ENCODE measurements around the gene YIPF6. TPM values are rescaled to one million over a fixed set of nuclear protein-coding genes. Genes with fewer than 3 reads are reported as not detected.
"Not testable (repeated sequence)": the region's sequence is repeated elsewhere in the genome, so short reads cannot be mapped to it uniquely, and the experiment has no call there.

Gene YIPF6
- polyA plus RNA-seq (ENCODE audit: insufficient read depth in 1 of 5, insufficient read length in 5 of 5, low replicate concordance in 1 of 5): 10 to 100 TPM; 33.2 to 54.5 (median 44.0) TPM
- long read RNA-seq, donor 1, full-length matches to known transcripts: 15 of 30 reads
- long read RNA-seq, donor 1, partial matches to known transcripts: 15 of 30 reads
- long read RNA-seq, donor 1, other reads (novel, unspliced or antisense): 0 of 30 reads
- long read RNA-seq, donor 2, full-length matches to known transcripts: 10 of 10 reads
- long read RNA-seq, donor 2, partial matches to known transcripts: 0 of 10 reads
- long read RNA-seq, donor 2, other reads (novel, unspliced or antisense): 0 of 10 reads
- long read RNA-seq, donor 3, full-length matches to known transcripts: 4 of 11 reads
- long read RNA-seq, donor 3, partial matches to known transcripts: 7 of 11 reads
- long read RNA-seq, donor 3, other reads (novel, unspliced or antisense): 0 of 11 reads
- long read RNA-seq, donor 4, full-length matches to known transcripts: 10 of 16 reads
- long read RNA-seq, donor 4, partial matches to known transcripts: 6 of 16 reads
- long read RNA-seq, donor 4, other reads (novel, unspliced or antisense): 0 of 16 reads
- long read RNA-seq, donor 5, full-length matches to known transcripts: 16 of 23 reads
- long read RNA-seq, donor 5, partial matches to known transcripts: 7 of 23 reads
- long read RNA-seq, donor 5, other reads (novel, unspliced or antisense): 0 of 23 reads
- long read RNA-seq, donor 6, full-length matches to known transcripts: 16 of 26 reads
- long read RNA-seq, donor 6, partial matches to known transcripts: 10 of 26 reads
- long read RNA-seq, donor 6, other reads (novel, unspliced or antisense): 0 of 26 reads
- long read RNA-seq, donor 7, full-length matches to known transcripts: 19 of 19 reads
- long read RNA-seq, donor 7, partial matches to known transcripts: 0 of 19 reads
- long read RNA-seq, donor 7, other reads (novel, unspliced or antisense): 0 of 19 reads
- long read RNA-seq, donor 8, full-length matches to known transcripts: 3 of 10 reads
- long read RNA-seq, donor 8, partial matches to known transcripts: 7 of 10 reads
- long read RNA-seq, donor 8, other reads (novel, unspliced or antisense): 0 of 10 reads

GRCh38 chrX:68498508-68499379, at the start of gene YIPF6:
Gene YIPF6 (plus strand): TSS chrX:68499051. CDS start chrX:68499067, 16 bp downstream.
- peak; percentile 75 to 77 for DNase-seq

- DNase-seq: no peak
Measured at GRCh38 chrX:68451720-68452119, 47.1 kb upstream of the YIPF6 start.

- DNase-seq: no peak
Measured at GRCh38 chrX:68454476-68455150, 44.2 kb upstream of the YIPF6 start.

GRCh38 chrX:68455151-68455510, 43.7 kb upstream of the YIPF6 start:
- DNase-seq: no peak

GRCh38 chrX:68461093-68461492, 37.8 kb upstream of the YIPF6 start:
- DNase-seq: no peak

- DNase-seq: no peak
Measured at GRCh38 chrX:68461576-68461975, 37.3 kb upstream of the YIPF6 start.

- no peak for DNase-seq
Measured at GRCh38 chrX:68462197-68462596, 36.7 kb upstream of the YIPF6 start.

GRCh38 chrX:68462653-68463052, 36.2 kb upstream of the YIPF6 start:
- DNase-seq: peak in 1 of 2 donors; percentile 30

GRCh38 chrX:68463880-68464279, 35.0 kb upstream of the YIPF6 start:
- no peak for DNase-seq

- DNase-seq: no peak
Measured at GRCh38 chrX:68464796-68465195, 34.1 kb upstream of the YIPF6 start.

GRCh38 chrX:68480969-68481368, 17.9 kb upstream of the YIPF6 start:
- DNase-seq: no peak

- DNase-seq: not testable (repeated sequence)
Measured at GRCh38 chrX:68486198-68486597, 12.7 kb upstream of the YIPF6 start.

GRCh38 chrX:68487254-68487653, 11.6 kb upstream of the YIPF6 start:
- DNase-seq: no peak

- no peak for DNase-seq
Measured at GRCh38 chrX:68487924-68488323, 10.9 kb upstream of the YIPF6 start.

GRCh38 chrX:68488657-68489056, 10.2 kb upstream of the YIPF6 start:
- no peak for DNase-seq

GRCh38 chrX:68490644-68491043, 8.2 kb upstream of the YIPF6 start:
- DNase-seq: no peak

- DNase-seq: no peak
Measured at GRCh38 chrX:68492583-68492982, 6.3 kb upstream of the YIPF6 start.

GRCh38 chrX:68493776-68494175, 5.1 kb upstream of the YIPF6 start:
- not testable (repeated sequence) for DNase-seq

- DNase-seq: no peak
Measured at GRCh38 chrX:68498044-68498507, 775 bp upstream of the YIPF6 start.

Measured in right lung (tissue), 10 donors.